Stimulated activated CD4-positive, alpha-beta T cell treated with anti-CD3 and anti-CD28 coated beads, Interleukin-1b, Interleukin-23, amount 100 ng/mL, for 24 hours (primary cell): Measurements from ENCODE around the gene AAGAB.
A peak's percentile ranks its signal among the peaks of the same experiment; 100 is the strongest.

Source experiments
- DNase-seq, 4 experiments: peaks; one replicate each; pipeline ENCODE4 v3.0.0-alpha.2; 2020; ENCODE audit warnings: low read depth in 4 of 4, low spot score in 1 of 4

AAGAB gene

GRCh38 chr15:67174864-67175573, 79.4 kb downstream of the AAGAB start:
- DNase-seq, result peak in 1 of 4 experiments; percentile 47

- no peak for DNase-seq
Measured at GRCh38 chr15:67174446-67174845, 80.0 kb downstream of the AAGAB start.

- no peak for DNase-seq
Measured at GRCh38 chr15:67173786-67174185, 80.7 kb downstream of the AAGAB start.

- DNase-seq, result no peak
Measured at GRCh38 chr15:67173005-67173404, 81.5 kb downstream of the AAGAB start.

- DNase-seq, result peak in 1 of 4 experiments; percentile 23
Measured at GRCh38 chr15:67172172-67172571, 82.3 kb downstream of the AAGAB start.

DNA sequence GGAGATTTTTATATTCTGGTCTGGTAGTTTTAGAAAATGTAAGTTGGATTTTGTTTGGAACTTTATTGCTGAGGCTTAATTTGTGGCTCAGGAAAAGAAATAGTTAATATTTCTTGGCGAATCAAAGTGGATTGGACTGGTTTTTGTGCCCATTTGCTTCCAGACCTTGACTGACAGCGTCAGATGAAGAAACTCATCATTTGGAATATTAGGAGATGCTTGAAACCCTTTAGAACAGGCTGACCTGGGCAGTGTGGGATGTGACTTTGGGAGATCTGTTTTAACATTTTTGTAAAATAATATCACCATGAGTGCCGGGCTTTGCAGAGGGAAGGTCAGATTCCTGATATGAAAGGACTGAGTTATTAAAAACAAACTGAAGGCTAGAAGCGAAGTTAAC, 83.0 kb downstream of the AAGAB start:
- no peak for DNase-seq

GRCh38 chr15:67170143-67170925, 84.1 kb downstream of the AAGAB start:
- DNase-seq, result no peak

DNA sequence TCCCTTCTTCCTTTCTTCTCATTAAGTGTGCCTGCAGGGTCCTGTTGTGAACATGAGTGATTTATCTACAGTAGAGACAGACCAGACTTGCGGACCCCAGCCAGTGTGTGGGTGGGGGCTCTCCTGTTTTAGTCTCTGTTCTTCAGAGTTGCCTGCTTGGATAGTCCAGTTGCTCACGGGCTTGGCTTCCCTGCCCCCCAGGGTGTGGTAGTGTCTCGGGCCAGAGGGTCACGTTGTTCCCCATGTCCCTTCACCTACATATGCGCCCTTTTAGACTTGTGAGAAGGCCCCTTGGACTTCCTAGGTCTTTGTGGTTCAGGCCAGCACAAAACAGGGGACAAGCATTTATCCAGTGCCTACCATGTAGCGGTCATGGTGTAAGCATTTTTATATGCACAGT, 85.8 kb downstream of the AAGAB start:
- no peak for DNase-seq

GRCh38 chr15:67167091-67167490, 87.4 kb downstream of the AAGAB start:
- no peak for DNase-seq

- no peak for DNase-seq
Measured at GRCh38 chr15:67166280-67167009, 88.0 kb downstream of the AAGAB start.

GRCh38 chr15:67165254-67166253, 88.9 kb downstream of the AAGAB start:
- DNase-seq, result no peak

- no peak for DNase-seq
Measured at GRCh38 chr15:67164811-67165253, 89.6 kb downstream of the AAGAB start.

DNA sequence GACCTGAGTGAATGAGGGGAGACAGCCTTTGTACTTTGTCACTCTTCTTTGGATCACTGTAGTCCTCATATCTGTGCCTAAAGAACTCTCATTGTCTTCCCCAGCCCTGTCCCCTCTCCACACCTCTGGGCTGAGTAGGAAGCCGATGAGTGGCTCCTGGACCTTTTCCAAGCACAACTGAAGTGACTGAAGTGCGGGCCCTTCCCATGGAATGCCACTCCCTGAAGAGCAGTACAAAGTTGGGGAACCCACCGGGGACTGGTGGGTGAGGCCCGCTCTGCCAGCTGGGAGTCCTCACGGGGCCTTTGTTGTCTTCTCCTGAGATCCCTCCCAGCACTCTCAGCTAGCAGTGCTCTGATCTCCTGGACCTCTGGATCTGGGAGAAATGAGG, 90.1 kb downstream of the AAGAB start:
- no peak for DNase-seq

DNA sequence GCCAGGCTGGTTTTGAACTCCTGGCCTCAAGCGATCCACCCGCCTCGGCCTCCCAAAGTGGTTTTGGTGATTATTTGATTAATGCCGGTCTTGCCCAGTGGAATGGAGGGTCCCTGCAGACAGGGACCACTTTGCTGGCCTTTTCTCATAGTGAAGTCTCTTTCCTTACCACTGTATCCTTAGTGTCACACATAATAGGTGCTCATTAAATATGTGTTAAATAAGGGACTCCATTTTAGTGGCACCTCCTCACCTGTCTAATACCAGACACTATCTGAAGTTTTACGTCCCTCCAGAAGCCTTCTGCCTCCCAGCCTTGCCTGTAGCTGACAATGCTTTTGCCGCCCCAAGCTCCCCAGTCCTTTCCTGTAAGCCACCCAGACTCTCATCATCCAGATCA, 91.3 kb downstream of the AAGAB start:
- no peak for DNase-seq

DNA sequence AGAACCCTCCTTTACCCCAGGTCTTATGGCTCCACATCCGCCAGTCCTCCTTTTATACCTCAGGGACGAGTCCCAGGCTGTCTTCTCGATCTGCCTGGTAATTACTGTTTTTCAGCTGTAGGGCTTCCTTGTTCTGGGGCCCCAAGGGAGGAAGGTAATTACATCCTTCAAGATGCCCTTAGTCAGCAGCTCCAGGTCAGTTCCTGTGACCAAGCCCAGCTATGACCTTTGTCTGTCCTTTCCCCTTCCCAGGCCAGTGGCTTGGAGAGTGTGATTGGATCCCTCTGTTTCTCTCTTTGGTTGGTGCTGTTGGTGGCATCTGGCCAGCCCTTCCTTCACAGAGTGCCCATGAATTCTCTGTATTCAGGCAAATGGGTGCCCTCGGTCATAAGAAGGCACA, 92.6 kb downstream of the AAGAB start:
- no peak for DNase-seq

DNA sequence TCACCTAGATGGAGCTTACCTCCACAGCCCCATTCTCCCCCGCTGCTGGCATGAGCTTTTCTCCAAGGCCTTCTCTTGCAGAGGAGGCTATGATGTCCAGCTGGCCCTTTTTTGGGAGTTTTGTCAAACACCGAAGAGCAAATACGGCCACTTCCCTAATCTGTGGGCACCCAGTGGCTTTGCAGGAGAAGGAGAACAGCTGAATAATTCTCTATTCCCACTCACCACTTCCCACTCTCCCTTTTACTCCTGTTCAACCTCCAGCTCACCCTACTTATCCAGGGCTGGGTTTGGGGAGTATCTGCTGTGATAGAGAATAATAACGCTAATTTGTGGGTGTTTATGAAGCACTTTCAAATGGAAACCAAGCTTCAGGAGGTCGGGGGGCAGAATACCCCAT, 93.0 kb downstream of the AAGAB start:
- no peak for DNase-seq

DNA sequence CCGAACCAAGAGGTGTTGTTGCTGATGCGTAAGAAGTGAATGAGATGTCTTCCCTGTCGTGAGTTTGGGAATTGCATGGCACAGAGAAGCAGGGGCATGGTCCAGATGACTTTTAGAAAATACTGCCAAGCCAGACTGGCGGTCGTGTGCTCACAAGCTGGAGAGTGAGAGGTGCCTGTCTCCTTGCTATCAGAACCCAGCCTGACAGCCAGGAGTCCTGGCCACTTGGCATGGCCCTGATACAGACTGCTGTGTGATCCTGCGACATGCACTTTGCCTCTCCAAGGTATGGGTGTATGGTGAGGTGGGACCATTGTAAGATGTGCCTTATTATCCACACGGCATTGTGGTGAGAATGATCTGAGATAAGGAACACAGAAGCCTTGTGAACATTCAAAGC, 96.1 kb downstream of the AAGAB start:
- no peak for DNase-seq

DNA sequence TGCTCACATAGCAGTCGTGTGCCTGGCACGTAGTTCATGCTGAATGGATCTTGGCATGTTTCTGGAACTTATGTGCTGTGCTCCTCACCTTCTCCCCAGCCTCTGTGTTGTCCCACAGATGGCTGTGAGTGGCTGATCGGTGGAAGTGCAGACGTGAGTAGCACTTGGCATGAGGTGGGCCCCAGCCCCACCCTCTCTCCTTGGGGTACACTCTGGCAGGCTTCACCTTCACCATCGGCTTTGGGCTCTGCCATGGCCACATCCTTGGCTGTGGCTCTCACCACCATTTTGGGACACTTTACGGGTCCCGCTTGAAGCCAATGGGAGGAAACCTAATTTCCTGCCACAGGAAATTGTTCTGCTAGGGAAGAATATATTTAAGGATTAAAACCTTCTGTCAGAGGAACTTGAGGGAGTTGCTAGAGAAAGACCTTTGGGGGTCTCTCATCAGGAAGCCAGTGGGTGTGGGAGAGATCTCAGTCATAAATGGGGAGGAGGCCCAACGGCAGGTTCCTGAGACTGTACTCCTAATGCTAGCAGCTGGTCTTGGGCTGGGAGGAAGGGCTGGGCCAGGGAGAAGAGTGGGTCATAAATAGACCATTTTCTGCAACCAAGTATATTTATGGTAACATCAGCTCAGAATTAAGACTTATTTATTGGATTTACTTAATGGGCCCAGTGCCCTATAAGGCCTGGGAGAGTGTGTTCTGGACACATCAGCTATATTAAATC, 96.8 kb downstream of the AAGAB start:
- no peak for DNase-seq

GRCh38 chr15:67156834-67157233, 97.6 kb downstream of the AAGAB start:
- no peak for DNase-seq

DNA sequence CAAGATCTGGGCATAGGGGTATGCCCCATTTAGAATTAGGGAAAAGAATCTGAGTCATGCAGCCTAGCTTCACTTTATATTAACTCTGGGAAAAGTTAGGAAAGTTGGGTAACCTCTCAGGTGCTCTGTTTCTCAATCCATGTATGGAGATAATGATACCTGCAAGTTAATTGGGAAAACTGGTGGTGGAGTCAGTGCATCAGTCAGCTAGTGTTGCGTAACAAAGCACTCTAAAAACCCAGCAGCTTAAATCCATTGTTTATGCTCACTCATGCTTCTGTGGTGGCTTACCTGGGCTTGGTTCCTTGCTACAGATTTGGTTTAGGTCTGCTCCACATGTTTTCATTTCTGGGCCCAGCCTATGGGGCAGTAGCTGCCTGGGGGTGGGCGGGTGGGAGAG, 98.0 kb downstream of the AAGAB start:
- no peak for DNase-seq
